Osteocyte (in vitro differentiated cells): Measurements from ENCODE around the gene POP4. TPM values are rescaled to one million over a fixed set of nuclear protein-coding genes. Genes with fewer than 3 reads are reported as not detected.
A peak's percentile ranks its signal among the peaks of the same experiment; 100 is the strongest.

ENCODE experiments used
- DNase-seq: peaks from one replicate; pipeline ENCODE4 v3.0.0; 2021; ENCODE audit warnings: mixed read lengths; ENCODE audit not compliant: unreplicated experiment; ENCODE audit errors: extremely low spot score
- H3K27ac Mint-ChIP-seq: one replicate; pipeline ENCODE4 v1.8.0; 2021; ENCODE audit warnings: mild to moderate bottlenecking, mixed read lengths; ENCODE audit not compliant: unreplicated experiment
- H3K27me3 Mint-ChIP-seq: one replicate; pipeline ENCODE4 v1.8.0; 2021; ENCODE audit warnings: mixed read lengths; ENCODE audit not compliant: unreplicated experiment
- H3K36me3 Mint-ChIP-seq: one replicate; pipeline ENCODE4 v1.8.0; 2021; ENCODE audit warnings: mixed read lengths; ENCODE audit not compliant: unreplicated experiment
- H3K4me1 Mint-ChIP-seq: one replicate; pipeline ENCODE4 v1.8.0; 2021; ENCODE audit warnings: mixed read lengths; ENCODE audit not compliant: unreplicated experiment
- H3K4me3 Mint-ChIP-seq: one replicate; pipeline ENCODE4 v1.8.0; 2021; ENCODE audit warnings: mild to moderate bottlenecking, moderate library complexity, mixed read lengths; ENCODE audit not compliant: unreplicated experiment
- H3K9me3 Mint-ChIP-seq: one replicate; pipeline ENCODE4 v1.8.0; 2021; ENCODE audit warnings: mixed read lengths; ENCODE audit not compliant: unreplicated experiment
- total RNA-seq: library from RNA; stranded (reverse); gene quantifications from 2 replicates; pipeline ENCODE4 v1.2.1, GENCODE V29; 2021
- TF ChIP-seq, protein P1 (sequence below): fragments of 200-600 bp; sonication (generic); IDR thresholded peaks from 2 replicates; pipeline ENCODE4 v1.5.0; 2021; ENCODE audit warnings: antibody characterized with exemption, mild to moderate bottlenecking, moderate library complexity

Gene POP4
- total RNA-seq, 1 donor from 2014 or later, result 61.7 TPM

DNA sequence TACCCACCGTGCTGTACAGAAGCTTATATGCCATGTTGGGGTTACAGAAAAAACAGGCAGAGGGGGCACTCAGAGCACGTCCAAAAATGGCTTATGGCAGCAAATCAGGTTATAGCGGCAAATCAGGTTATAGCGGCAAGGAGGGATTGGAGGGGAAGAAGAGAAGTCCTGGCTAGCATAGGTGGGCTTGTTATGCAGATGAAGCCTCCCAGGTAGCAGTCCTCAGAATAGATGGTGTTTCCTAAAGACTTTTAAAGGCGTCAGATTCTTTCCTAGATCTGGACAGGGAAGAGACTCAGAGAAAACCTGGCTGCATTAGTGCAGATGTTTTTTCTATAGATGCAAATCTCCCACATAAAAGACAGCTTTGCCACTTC, 39.4 kb downstream of the POP4 start:
- Mint-ChIP-seq H3K36me3 (no peaks in the 10 kb centered on the region), H3K4me1 (peaks cover 20% of the 10 kb centered on the region), H3K4me3 (no peak overlapping the region), H3K27ac (peak overlapping the region; percentile 79), H3K9me3 (no peaks in the 10 kb centered on the region), H3K27me3 (peaks cover 9% of the 10 kb centered on the region)
- TF ChIP-seq, protein P1, sequence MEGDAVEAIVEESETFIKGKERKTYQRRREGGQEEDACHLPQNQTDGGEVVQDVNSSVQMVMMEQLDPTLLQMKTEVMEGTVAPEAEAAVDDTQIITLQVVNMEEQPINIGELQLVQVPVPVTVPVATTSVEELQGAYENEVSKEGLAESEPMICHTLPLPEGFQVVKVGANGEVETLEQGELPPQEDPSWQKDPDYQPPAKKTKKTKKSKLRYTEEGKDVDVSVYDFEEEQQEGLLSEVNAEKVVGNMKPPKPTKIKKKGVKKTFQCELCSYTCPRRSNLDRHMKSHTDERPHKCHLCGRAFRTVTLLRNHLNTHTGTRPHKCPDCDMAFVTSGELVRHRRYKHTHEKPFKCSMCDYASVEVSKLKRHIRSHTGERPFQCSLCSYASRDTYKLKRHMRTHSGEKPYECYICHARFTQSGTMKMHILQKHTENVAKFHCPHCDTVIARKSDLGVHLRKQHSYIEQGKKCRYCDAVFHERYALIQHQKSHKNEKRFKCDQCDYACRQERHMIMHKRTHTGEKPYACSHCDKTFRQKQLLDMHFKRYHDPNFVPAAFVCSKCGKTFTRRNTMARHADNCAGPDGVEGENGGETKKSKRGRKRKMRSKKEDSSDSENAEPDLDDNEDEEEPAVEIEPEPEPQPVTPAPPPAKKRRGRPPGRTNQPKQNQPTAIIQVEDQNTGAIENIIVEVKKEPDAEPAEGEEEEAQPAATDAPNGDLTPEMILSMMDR, result no peak
- no peak for DNase-seq

DNA sequence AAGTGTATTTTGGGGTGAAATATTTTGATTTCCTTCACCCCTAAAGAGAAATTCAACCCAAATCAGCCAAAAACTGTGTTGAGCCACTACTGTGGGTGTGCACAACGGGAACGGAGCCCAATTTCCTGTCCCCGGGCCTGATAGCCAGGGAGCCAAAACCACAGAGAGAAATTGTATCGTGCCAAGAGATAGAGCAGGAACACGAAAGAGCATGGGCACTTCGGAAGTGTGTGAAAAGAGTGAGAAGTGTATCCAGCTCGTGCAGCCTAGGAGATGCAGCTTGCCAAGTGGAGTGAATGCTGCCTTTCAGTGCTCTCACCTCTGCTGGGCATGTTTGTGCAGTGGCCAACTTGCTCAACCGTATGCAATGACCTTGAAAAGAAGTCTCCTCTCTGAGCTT, 39.8 kb downstream of the POP4 start:
- TF ChIP-seq, protein P1, result no peak
- peaks cover 20% of the 10 kb centered on the region for H3K4me1 Mint-ChIP-seq
- DNase-seq, result no peak
- H3K27ac Mint-ChIP-seq, result peak overlapping the region; percentile 79
- peak overlapping the region; percentile 33 for H3K4me3 Mint-ChIP-seq
- H3K9me3 Mint-ChIP-seq, result no peaks in the 10 kb centered on the region
- no peaks in the 10 kb centered on the region for H3K36me3 Mint-ChIP-seq
- H3K27me3 Mint-ChIP-seq, result peaks cover 9% of the 10 kb centered on the region

DNA sequence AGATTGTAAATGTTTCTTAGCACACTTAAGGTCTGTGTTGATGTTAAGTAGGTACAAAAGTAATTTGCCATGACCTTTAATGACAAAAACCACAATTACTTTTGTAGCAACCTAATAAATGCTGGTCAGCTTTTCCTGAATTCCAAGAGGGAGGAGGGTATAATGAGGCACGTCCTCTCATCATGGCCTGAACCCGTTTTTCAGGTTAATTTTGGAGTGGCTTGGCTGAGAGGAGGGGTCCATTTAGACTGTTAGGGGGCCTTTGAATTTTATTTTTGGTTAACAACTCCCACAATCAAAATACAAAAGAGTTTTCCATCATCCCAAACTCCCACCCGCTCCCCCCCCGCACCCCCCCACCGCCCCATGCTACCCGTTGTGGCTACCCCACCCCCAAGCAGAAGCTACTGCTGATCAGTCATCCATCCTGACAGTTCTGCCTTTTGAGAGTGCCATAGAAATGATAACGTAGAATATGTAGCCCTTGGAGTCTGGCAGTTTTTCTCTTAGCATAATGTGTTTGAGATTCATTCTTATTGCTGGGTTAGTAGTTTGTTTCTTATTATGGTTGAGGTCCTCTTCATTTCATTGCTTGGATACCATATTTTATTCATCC, 44.8 kb downstream of the POP4 start:
- Mint-ChIP-seq H3K27ac (no peak overlapping the region), H3K4me1 (peaks cover 8% of the 10 kb centered on the region), H3K27me3 (peaks cover 33% of the 10 kb centered on the region), H3K4me3 (no peak overlapping the region), H3K9me3 (peaks cover 6% of the 10 kb centered on the region), H3K36me3 (peaks cover 3% of the 10 kb centered on the region)
- DNase-seq, result no peak
- TF ChIP-seq, protein P1, result no peak

DNA sequence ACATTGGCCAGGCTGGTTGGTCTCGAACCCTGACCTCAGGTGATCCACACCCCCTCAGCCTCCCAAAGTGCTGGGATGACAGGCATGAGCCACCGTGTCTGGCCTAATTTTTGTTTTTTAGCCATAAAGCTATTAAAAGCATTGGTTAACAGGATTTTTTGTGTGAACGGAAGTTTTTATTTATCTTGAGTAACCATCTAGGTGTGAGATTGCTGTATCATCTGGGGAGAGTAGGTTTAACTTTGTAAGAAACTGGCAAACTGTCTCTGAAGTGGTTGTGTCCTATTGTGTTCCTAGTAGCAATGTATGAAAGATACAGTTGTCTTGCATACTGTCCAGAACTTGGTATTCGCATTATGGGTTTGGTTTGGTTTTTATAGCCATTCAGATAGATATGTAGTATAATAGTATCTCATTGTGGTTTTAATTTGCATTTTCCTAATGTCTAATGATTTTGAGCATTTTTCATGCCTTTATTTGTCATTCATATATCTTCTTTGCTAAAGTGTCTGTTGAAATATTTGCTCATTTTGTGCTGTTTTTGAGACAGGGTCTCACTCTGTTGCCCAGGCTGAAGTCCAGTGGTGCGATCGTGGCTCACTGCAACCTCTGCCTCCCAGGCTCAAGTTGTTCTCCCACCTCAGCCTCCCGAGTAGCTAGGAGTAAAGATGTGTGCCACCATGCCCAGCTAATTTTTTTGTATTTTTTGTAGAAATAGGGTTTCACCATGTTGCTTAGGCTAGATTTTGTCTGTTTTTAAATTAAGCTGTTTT, 45.7 kb downstream of the POP4 start:
- DNase-seq, result no peak
- no peak overlapping the region for H3K27ac Mint-ChIP-seq
- H3K36me3 Mint-ChIP-seq, result peaks cover 3% of the 10 kb centered on the region
- peaks cover 33% of the 10 kb centered on the region for H3K27me3 Mint-ChIP-seq
- no peak overlapping the region for H3K4me3 Mint-ChIP-seq
- peaks cover 6% of the 10 kb centered on the region for H3K9me3 Mint-ChIP-seq
- H3K4me1 Mint-ChIP-seq, result peaks cover 3% of the 10 kb centered on the region
- TF ChIP-seq, protein P1, result no peak

DNA sequence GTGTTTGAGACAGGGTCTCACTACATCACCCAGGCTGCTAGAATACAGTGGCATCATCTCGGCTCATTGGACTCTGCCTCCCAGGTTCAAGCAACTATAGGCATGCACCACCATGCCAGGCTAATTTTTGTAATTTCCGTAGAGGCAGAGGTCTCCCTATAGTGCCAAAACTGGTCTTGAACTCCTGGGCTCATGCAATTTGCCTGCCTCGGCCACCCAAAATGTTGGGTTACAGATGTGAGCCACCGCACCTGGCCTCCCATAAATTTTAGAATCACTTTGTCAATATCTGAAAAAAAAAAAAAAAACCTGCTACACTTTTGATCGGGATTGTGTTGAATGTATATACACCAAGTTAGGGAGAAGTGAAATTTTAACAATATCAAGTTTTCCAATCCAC, 47.3 kb downstream of the POP4 start:
- H3K4me1 Mint-ChIP-seq, result peaks cover 3% of the 10 kb centered on the region
- DNase-seq, result no peak
- peaks cover 33% of the 10 kb centered on the region for H3K27me3 Mint-ChIP-seq
- TF ChIP-seq, protein P1, result no peak
- no peak overlapping the region for H3K27ac Mint-ChIP-seq
- peaks cover 6% of the 10 kb centered on the region for H3K9me3 Mint-ChIP-seq
- H3K36me3 Mint-ChIP-seq, result peaks cover 3% of the 10 kb centered on the region
- no peak overlapping the region for H3K4me3 Mint-ChIP-seq
